Activated gamma-delta T cell treated with anti-CD3 and anti-CD28 coated beads, Interleukin-2, amount 50 U/mL, for 16 hours (primary cell): Measurements from ENCODE around the gene LY86.

Experiments
- DNase-seq: peaks from one replicate; pipeline ENCODE4 v3.0.0-alpha.2; 2020; ENCODE audit warnings: low read depth

The LY86 gene

DNA sequence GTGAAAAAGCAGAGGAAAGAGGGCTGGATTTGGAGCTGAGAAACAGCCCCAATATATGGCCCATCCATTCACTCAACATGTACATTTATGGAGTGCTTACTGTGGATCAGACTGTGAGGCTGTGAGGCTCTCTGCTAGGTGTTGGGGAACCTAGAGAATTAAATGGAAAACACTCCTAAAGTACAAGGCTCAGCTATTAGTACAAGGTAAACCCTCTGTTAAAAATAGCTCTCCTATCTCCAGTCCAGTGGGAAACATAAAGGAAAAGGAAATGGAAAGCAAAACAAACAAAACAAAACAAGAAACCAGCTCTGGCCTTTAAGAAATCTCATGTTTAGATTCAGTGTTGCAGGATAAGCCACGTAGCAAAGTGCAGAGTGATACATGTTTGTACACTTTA, 35.0 kb downstream of the LY86 start:
- DNase-seq, result no peak

DNA sequence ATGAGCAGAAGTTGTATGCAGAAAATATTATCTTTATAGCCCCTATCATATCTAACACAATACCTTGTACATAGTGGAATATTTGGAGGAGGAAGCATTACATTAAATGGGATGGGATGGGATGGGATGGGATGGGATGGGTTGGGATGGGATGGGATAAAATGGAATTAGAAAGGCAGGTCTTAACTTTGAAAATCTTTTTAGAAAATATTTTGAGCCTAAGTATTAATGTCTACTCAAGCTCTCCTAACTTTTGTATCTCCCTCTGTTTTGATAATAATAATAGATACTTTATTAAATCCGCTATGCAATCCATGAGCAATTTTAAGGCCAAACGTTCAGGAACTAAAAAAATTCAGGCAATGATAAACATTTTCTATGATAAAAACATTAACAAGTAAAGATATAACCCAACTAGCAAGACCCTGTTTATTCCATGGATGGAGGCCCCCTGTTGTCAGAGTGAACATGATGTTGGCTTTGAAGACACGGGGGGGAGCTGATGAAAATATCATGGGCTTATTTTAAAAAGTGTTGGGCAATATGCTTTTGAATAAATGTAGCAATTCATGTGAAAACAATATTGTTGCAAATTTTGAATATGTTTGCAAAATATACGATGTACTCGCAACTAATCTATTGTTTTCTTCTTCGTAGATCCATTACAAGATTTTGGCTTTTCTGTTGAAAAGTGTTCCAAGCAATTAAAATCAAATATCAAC, 35.9 kb downstream of the LY86 start:
- DNase-seq, result no peak

DNA sequence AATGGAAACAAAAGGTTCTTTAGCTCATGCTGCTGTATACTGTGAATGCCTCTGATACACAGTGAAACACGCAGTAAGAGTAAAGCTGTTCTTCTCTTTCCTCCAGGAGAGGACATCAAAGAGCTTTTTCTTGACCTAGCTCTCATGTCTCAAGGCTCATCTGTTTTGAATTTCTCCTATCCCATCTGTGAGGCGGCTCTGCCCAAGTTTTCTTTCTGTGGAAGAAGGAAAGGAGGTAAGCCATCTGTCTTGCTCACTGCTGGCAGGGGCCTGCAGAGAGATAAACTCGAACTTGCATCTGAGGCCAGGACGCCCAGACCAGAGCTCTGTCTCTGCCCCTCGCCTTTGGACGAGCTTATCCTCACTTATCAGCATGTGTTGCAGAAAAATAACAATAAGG, 37.7 kb downstream of the LY86 start:
- DNase-seq, result no peak

DNA sequence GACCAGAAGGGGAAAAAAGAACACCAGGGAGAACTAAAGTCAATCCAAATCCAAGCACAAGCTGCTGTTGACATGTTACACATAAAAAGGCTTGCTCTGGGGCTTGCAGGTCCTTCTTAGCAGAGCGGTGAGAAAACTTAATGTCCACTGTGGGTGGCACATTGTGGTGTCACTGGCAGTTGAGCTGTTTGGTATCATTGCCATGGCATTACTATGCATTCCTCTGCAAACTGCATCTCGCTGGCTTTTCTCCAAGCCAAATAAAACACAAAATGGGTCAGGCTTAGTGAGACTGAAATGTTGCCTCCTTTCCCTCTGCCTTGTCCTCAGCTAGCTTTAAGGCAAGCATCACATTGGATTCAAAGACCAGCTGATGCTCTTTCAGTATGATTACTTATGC, 40.9 kb downstream of the LY86 start:
- no peak for DNase-seq

DNA sequence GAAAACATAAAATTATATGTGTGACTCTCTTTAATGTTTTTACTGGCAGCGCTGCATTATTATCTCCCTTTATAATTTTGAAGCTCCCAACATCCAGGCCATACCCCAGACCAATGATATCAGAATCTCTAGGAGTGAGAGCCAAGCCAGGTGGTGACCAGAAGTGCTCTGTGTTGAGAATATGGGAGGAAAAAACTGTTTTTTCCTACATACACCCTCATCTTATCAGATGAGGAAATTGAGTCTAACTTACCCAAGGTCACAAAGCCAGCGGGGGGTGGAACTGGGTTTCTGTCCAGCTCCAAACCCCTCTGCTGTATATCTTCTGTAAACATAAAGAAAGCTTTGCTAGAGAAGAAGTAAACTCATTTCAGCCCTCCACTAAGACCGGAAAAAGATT, 42.5 kb downstream of the LY86 start:
- DNase-seq, result no peak

DNA sequence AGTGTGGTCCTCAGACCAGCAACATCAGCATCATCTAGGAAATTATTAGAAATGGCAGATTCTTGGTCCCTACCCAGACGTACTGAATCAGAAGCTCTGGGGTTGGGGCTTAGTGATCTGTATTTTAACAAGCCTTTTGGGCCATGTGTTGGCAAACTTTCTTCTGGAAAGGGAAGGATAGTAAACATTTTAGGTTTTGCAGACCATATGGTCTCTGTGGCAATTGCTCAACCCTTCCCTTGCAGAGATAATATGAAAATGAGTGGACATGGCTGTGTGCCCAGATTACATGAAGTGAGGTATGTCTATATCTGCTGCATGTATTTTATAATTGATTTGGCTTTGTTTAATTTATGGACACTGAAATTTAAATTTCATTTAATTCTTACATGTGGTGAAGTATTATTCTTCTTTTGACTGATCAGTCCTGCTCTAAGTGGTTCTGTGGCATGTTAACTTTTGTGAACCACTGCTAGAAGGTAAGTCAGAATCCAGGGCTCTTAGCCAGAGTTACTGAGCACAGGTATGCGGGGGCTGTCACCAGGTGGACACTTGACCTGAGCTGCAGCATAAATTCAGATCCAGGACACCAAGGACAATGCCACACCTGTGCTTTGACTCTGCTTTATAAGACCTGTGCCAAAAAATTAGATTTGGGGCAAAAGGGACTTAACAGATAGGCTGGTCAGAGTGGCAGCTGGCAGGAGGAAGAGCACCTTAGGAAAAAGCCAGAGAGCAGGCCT, 43.2 kb downstream of the LY86 start:
- no peak for DNase-seq

DNA sequence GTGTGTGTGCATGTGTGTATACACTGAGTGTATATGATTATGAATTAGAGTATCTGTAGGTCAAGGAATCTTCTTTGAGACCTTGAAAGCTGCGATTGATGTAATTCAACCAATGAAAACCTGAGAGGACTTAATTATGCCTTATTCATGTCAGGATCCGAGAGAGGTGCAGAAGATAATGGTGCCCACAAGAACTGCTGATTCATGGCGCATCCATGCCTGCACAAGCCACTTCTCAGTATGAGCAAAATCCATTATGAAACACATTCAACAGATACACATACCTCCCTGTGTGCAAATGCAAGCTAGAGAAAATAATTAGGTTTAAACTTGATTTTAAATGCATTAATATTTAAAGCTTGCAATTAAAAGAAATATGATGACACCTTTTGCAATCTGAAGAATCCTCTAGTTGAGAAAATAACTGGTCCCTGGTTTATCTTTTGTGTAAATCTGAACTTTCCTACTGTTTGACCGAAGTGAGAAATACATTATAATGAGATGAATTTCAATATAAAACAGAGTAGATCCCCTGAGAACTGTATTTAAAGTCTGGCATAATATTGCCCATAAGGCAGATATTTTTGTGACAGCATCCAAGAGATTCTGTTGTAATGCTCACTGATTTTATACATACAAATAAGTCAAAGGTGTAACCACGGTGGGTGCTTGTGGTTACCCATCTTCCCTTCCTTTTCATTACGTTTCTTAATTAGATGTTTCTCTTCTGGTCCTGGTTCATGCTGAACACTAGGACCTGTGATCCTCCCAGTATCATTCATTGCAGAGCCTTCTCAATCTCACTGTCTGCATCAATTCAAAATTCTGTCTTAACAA, 45.6 kb downstream of the LY86 start:
- no peak for DNase-seq

DNA sequence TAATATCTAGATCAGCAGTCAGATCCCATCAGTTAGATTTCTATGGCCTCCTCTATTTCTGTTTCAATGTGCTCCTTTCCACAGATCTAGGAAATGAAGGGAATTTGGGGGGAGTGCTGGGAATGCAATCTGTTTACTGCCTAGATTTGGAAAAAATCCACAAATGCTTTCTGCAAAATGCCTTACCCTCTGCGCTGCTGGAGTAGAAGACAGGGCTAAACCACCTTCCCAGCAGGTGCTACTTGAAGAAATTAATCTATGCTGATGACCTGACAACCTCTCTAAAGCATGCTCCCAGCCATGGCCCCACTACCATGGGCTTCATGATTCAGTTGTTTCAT, 46.2 kb downstream of the LY86 start:
- no peak for DNase-seq

DNA sequence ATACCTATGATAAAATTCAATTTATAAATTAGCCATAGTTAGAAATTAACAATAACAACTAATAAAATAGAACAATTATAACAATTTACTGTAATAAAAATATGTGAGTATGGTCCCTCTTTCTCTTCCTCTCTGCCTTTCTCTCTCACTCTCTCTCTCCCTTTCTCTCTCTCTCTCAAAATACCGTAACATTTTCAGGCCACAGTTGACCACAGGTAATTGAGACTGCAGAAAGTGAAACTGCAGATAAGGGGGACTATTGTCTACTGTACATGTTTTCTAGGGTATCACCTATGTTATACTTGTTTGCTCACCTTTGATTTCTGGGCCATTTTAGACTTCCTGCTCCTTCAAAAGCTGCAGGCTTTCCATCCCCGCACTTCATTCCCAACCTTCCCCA, 46.8 kb downstream of the LY86 start:
- DNase-seq, result no peak

DNA sequence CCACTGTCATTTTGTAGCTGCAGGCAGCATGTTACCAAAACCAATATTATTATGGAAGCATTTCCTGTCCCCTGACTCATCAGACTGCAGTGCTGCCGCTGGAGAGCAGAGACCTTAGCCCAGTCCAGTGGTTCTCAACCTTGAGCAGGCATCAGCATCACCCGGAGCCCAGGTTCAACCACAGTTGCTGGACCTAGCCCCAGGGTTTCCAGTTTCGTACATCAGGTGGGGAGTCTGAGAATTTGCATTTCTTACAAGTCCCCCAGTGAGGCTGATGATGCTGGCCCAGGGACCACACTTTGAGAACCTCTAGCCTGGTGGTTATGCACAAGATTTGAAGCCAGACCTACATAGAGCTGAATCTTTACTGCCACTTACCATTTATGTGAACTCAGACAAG, 47.3 kb downstream of the LY86 start:
- DNase-seq, result no peak

DNA sequence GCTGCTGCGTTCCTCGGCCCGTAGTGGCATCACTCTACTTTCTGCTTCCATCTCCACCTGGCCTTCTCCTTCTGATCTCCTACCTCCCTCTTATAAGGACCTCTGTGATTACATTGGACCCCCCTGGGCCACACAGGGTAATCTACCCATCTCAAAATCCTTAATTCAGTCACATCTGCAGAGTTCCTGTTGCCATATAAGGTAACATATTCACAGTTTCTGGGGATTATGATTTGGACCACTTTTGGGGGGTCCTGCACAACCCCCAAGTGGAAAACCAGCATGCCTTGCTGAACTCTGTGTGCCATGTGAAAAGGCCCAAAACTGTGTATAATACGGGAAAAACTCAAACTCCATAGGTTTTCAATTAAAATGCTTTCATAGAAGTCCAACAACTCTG, 51.1 kb downstream of the LY86 start:
- DNase-seq, result no peak

DNA sequence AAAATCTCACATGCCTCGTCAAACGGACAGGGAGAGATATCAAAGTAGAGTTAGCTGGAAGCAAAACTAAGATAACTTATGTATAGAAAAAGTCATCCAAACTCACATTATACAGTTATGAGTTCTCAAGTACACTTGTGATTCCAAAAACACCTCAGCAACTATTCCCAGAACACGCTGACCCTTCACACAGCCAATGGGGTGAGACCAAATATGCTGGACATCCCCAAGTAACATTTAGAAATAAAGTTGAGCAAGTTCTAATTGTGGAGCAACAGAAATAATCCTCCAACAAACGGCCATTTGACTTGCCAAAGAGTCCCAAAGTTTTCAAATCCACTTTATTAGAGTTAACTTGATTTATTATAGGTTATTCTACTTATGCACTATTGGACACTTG, 52.4 kb downstream of the LY86 start:
- no peak for DNase-seq

DNA sequence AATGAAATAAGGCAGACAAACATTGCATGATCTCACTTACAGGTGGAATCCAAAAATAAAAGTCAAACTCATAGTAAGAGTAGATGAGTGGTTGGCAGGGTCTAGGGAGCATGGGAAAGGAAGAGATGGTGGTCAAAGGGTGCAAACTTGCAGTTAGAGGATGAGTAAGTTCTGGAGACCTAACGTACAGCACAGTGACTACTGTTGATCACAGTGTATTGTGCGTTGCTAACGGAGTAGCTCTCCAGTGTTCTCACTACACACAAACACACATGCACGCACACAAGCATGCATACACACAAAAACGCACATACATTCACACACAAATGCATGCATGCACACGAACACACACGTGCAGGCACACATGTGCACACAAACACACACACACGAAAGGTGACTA, 54.9 kb downstream of the LY86 start:
- no peak for DNase-seq

DNA sequence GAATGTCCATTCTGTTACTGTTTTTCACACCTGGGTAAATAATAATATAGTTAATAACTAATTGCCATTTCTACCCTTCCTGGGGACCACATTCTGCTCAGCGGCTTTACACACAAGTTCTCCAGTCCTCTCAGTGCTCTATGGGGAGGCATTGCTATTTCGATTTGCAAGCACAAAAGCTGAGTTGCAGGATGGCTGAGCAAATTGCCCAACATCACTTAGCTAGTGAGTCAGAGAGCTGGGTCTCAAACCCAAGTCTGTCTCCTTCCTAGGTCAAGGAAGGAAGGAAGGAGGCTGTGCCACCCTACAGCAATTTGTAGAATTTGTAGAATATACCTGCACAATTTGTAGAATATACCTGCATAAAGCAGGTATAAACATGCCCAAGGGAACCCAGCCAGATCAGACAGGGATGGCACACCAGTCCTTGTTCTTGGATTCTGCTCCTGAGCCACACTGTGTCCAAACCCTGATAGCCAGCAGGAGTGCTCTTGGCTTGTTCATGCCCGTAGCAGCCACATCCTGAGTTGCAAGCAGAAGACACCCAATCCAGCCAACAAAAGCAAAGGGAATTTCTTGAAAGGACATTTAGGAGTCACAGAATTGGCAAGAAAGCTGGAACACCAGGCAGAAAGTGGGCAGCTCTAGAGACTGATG, 56.9 kb downstream of the LY86 start:
- no peak for DNase-seq

DNA sequence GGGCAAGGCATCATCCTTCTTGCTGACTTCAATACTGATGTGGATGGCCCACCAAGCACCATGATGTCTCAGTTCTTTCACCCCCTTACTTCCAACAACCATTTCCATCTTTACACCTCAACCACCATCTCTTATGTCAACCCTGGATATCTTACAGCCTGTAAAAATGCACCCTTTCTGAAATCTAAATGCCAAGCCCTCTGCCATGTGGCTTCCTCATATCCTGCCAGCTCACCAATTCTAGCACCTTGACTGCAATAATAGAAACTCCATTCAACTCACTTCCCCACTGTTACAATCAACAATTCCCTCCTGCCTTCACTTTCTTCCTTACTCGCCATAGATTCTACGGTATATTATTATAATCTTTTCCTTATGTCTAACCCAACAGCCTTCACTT, 57.9 kb downstream of the LY86 start:
- DNase-seq, result no peak

DNA sequence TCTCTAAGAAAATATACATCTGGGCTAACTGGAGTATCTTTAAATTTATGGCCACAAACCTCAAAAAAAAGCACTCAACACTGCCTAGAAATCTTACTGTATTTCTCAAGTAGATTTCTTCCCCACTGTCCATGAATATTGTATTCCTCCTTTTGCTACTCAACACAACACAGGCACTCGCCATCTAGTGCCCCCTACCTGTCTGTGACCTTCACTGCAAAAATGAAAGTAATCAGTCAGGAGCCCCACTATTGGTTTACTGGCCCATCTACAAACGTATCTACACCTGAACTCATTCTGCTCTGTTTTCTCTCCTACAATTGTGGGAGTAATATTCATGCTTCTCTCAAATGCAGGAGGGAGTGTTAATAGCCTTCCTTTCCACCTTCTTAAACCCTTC, 58.3 kb downstream of the LY86 start:
- no peak for DNase-seq

DNA sequence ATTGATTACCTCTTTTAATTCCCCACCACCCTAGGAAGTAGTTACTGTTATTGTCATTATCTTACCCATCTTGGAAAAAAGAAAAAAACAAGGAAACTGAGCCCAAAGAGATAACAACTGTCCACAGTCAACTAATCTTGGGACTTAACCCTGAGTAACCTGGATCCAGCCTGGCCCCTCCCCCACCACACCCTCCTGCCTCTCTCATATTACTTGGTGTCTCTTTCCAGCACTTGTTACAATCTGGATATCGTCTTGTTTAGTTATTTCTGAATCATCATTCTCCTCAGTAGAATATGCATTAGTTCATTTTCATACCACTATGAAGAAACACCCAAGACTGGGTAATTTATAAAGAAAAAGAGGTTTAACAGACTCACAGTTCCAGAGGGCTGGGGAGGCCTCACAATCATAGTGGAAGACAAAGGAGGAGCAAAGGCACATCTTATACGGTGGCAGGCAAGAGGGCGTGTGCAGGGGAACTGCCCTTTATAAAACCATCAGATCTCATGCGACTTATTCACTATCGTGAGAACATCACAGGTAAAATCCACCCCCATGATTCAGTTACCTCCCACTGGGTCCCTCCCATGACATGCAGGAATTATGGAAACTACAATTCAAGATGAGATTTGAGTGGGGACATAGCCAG, 60.3 kb downstream of the LY86 start:
- no peak for DNase-seq

DNA sequence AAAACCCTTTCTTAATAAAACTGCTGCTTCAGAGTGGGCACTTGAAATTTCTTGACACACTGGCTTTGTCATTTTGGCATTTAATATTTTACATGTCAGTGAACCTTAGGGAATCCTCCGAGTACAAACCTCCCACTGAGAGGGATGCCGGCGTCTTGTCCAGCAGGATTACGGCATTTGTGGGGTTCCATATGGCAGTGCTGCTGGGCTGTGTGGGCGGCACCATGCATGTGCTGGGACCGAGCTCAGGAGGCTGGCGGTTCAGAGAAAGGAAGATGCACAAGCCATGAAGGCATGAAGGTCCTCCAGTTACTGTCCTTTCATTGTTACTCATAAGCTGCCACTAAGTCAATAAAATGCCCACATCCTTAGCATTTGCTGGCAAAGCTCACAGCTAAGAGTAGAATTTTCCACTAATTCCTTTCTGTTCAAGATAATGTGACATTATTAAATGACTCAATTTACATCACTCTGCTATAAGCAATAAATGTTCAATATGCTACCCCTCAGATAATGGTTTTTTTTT, 61.4 kb downstream of the LY86 start:
- no peak for DNase-seq

DNA sequence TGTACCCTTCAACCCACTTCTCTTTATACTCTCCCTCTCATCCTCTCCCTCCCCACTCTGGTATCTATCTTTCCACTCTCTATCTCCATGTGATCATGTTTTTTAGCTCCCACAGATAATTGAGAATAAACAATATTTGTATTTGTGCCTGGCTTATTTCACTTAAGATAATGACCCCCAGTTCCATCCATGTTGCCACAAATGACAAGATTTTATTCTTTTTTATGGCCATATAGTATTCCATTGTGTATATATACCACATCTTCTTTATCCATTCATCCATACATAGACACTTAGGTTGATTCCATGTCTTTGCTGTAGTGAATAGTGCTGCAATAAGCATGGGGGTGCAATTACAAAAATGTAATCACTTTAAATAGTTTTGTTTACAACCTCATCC, 62.3 kb downstream of the LY86 start:
- DNase-seq, result no peak

DNA sequence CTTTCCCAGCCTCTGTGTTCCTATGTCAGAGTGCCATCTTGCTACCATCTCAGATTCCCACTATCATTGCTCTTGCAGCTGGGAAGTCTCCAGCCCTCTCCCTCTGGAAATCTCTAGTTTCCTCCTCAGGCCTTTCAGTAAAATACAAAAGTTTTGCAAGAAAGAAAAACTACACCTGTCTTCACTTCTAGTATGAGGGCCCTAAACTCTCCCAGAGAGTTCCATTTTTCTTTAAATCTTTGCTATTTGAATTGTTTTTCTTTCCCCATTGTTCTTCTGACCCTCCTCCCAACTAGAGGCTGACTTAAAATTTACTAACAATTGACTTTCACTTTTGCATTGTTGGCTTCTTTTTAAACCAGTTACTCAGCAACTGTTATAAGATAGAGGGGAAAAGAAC, 62.8 kb downstream of the LY86 start:
- no peak for DNase-seq

DNA sequence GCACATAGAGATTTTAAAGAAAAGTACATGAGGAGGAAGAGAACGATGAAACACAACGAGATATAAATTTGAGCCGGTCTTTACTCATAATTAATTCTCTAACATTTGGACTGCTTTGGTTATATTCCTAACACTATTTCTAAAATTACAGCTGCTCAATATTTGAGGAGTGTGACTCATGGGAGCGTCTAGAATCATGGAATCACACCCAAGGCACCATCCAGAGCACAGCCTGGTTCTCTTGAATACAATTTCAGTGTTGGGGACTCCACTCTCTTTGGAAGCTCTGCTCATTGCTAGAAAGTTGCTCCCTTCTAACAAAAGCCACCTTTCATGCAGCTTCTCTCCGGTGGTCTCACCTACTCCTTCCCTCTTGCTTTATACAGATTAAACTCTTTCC, 64.4 kb downstream of the LY86 start:
- no peak for DNase-seq
